IMR-90 (cell line): ENCODE results near the gene GAB1.

Source experiments
- CEBPB ChIP-seq: IDR thresholded peaks from 2 replicates; pipeline ENCODE4 v1.6.1; 2012; ENCODE audit warnings: low read depth, low read length, improper control_type of control experiment
- CHD1 ChIP-seq: IDR thresholded peaks from 2 replicates; pipeline ENCODE4 v1.6.1; 2012; ENCODE audit warnings: low read depth, low read length, improper control_type of control experiment
- FOS ChIP-seq: fragments of 150-350 bp; IDR thresholded peaks from 2 replicates; pipeline ENCODE4 v1.6.1; 2016; ENCODE audit warnings: low read depth, low read length
- MAZ ChIP-seq: IDR thresholded peaks from 2 replicates; pipeline ENCODE4 v1.6.1; 2012; ENCODE audit warnings: low read depth, mild to moderate bottlenecking, low read length, improper control_type of control experiment, moderate library complexity, borderline replicate concordance
- MXI1 ChIP-seq: IDR thresholded peaks from 2 replicates; pipeline ENCODE4 v1.6.1; 2012; ENCODE audit warnings: low read depth, mild to moderate bottlenecking, low read length, moderate library complexity, borderline replicate concordance
- NFE2L2 ChIP-seq: fragments of 150-350 bp; IDR thresholded peaks from 2 replicates; pipeline ENCODE4 v1.6.1; 2016; ENCODE audit warnings: low read depth, mild to moderate bottlenecking, low read length
- POLR2A ChIP-seq: IDR thresholded peaks from 2 replicates; pipeline ENCODE4 v1.6.1; 2012; ENCODE audit warnings: mild to moderate bottlenecking, low read depth, low read length
- RAD21 ChIP-seq: IDR thresholded peaks from 2 replicates; pipeline ENCODE4 v1.6.1; 2012; ENCODE audit warnings: low read length, improper control_type of control experiment
- RCOR1 ChIP-seq: IDR thresholded peaks from 2 replicates; pipeline ENCODE4 v1.6.1; 2012; ENCODE audit warnings: mild to moderate bottlenecking, low read length, improper control_type of control experiment; ENCODE audit not compliant: insufficient replicate concordance
- RFX5 ChIP-seq: IDR thresholded peaks from 2 replicates; pipeline ENCODE4 v1.8.0; 2012; ENCODE audit warnings: low read depth, mild to moderate bottlenecking, low read length, moderate library complexity
- SMC3 ChIP-seq: fragments of 150-350 bp; IDR thresholded peaks from 2 replicates; pipeline ENCODE4 v1.6.1; 2016; ENCODE audit warnings: low read depth, mild to moderate bottlenecking, antibody characterized with exemption, low read length, moderate library complexity
- TF ChIP-seq, protein P1 (sequence below): conservative IDR thresholded peaks from 2 replicates; pipeline ENCODE4 v1.5.1; 2012; ENCODE audit warnings: mild to moderate bottlenecking, low read depth, low read length, improper control_type of control experiment

DNA sequence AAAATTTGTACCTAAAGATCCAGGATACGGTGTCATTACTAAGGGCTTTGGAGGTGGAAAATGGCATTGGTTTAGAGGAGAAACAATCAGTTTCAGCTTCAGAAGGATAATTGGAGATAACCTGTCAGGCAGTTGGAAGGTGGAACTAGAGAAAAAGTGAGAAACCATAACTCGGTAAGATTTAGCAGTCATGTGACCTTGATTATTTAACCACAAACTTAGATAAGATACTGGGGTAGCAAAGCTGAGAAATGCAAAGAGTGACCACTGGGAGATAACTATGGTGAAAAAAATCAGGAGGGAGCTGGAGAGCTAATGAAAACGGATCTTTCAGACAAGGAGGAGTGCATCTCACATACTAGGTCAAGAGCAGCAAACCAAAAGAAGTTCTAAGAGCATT, 118.5 kb downstream of the GAB1 start:
- TF ChIP-seq CEBPB (no peak), FOS (no peak), POLR2A (no peak), SMC3 (no peak), RAD21 (no peak), MXI1 (no peak), NFE2L2 (no peak), MAZ (no peak), CHD1 (no peak), RCOR1 (no peak), RFX5 (no peak)
- TF ChIP-seq, protein P1, sequence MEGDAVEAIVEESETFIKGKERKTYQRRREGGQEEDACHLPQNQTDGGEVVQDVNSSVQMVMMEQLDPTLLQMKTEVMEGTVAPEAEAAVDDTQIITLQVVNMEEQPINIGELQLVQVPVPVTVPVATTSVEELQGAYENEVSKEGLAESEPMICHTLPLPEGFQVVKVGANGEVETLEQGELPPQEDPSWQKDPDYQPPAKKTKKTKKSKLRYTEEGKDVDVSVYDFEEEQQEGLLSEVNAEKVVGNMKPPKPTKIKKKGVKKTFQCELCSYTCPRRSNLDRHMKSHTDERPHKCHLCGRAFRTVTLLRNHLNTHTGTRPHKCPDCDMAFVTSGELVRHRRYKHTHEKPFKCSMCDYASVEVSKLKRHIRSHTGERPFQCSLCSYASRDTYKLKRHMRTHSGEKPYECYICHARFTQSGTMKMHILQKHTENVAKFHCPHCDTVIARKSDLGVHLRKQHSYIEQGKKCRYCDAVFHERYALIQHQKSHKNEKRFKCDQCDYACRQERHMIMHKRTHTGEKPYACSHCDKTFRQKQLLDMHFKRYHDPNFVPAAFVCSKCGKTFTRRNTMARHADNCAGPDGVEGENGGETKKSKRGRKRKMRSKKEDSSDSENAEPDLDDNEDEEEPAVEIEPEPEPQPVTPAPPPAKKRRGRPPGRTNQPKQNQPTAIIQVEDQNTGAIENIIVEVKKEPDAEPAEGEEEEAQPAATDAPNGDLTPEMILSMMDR = no peak
